ENCODE results near the gene UQCR11.

GRCh38 chr19:1590641-1591397, 14.4 kb downstream of the UQCR11 start:
- TF ChIP-seq POLR2A (IDR thresholded peaks at IDR 0.05; ENCODE audit: low read depth, low read length) (peak; percentile 76), CTCF (IDR thresholded peaks at IDR 0.05; ENCODE audit: extremely low read depth in 1 of 2, insufficient read depth in 1 of 2, low read depth in 1 of 2, low read length in 2 of 2) (peak in 1 of 2 donors; percentile 40), JUN (IDR thresholded peaks at IDR 0.05; ENCODE audit: borderline replicate concordance, insufficient read depth, insufficient read length, low read depth) (no peak), EZH2 (IDR thresholded peaks at IDR 0.05; ENCODE audit: borderline replicate concordance, low read depth, low read length, severe bottlenecking) (no peak), POLR2AphosphoS5 (IDR thresholded peaks at IDR 0.05; ENCODE audit: insufficient read depth, low read depth, low read length) (peak; percentile 55), MAX (IDR thresholded peaks at IDR 0.05; ENCODE audit: insufficient read depth, insufficient read length) (no peak), MYC (IDR thresholded peaks at IDR 0.05; ENCODE audit: low read depth, low read length) (no peak), FOS (IDR thresholded peaks at IDR 0.05; ENCODE audit: borderline replicate concordance, insufficient read depth, low read length) (no peak), GATA2 (IDR thresholded peaks at IDR 0.05; ENCODE audit: insufficient read depth, insufficient read length, low read depth, low read length) (no peak)
